K562 (cell line): ENCODE results near the gene OR51B5. TPM values are rescaled to one million over a fixed set of nuclear protein-coding genes. Genes with fewer than 3 reads are reported as not detected.

Experiments
- ATAC-seq: fragments of 200-7000 bp; cut with Tn5 transposase; 3 replicates; pipeline ENCODE4 v1.9.1; 2020; ENCODE audit warnings: moderate library complexity
- BruUV-seq: library from RNA; stranded (reverse); fragments of 400-500 nt; replicated peaks from 2 replicates; lab custom pipeline; 2021; lab: Mats Ljungman, UMichigan
- CTCF ChIA-PET: fragments of 300-600 bp; formaldehyde crosslinking; extraction: SDS; loops from one replicate; lab custom pipeline; 2021; ENCODE audit warnings: low intra/inter-chr PET ratio; lab: Yijun Ruan, JAX
- POLR2A ChIA-PET: fragments of 300-600, 350-650 bp; sonication (Branson Sonifier 250); formaldehyde crosslinking; extraction: SDS; loops from one replicate; lab custom pipeline; 2021; ENCODE audit warnings: antibody characterized with exemption, inconsistent platforms; lab: Yijun Ruan, JAX
- DNase-seq, 4 experiments: peaks; one replicate each; pipeline versions ENCODE4 v3.0.0 to v3.0.0-alpha.2; 2011 to 2018; ENCODE audit warnings: low spot score in 3 of 4, mixed read lengths in 3 of 4; ENCODE audit errors: extremely low read depth in 1 of 4
- FAIRE-seq: peaks from 2 replicates; lab custom pipeline; 2011; peaks lifted over from hg19 to GRCh38; lab: Jason Lieb, UNC
- H2AFZ ChIP-seq: 2 replicates; pipeline ENCODE4 v1.6.0; 2011; ENCODE audit warnings: low read depth, low read length, control low read depth, inconsistent platforms
- H3K27ac ChIP-seq: fragments of 200-600 bp; 3 replicates; pipeline ENCODE4 v1.8.0; 2011; ENCODE audit warnings: low read depth, mild to moderate bottlenecking, control low read depth, inconsistent platforms, low read length, moderate library complexity, mixed read lengths; ENCODE audit errors: extremely low read depth
- H3K27me3 ChIP-seq, 2 experiments: fragments of 300-600 bp in 1 of 2; 2 replicates in 1 of 2; 3 replicates in 1 of 2; pipeline versions ENCODE4 v1.6.0 to v1.8.0; 2011; ENCODE audit warnings: inconsistent platforms in 2 of 2, low read length in 2 of 2, mild to moderate bottlenecking in 1 of 2, mixed read lengths in 1 of 2, moderate library complexity in 1 of 2; ENCODE audit not compliant: control insufficient read depth in 2 of 2, insufficient read depth in 2 of 2
- H3K36me3 ChIP-seq: fragments of 300-600 bp; 3 replicates; pipeline ENCODE4 v1.8.0; 2011; ENCODE audit warnings: mild to moderate bottlenecking, low read length, inconsistent platforms; ENCODE audit not compliant: control insufficient read depth, insufficient read depth
- H3K4me1 ChIP-seq, 2 experiments: fragments of 200-600 bp in 1 of 2; replicated peaks in 1 of 2; 2 replicates in 1 of 2; 3 replicates in 1 of 2; pipeline versions ENCODE4 v1.5.1 to v1.8.0; 2011; ENCODE audit warnings: inconsistent platforms in 2 of 2, low read length in 2 of 2, mild to moderate bottlenecking in 1 of 2, mixed read lengths in 1 of 2, moderate library complexity in 1 of 2; ENCODE audit not compliant: control insufficient read depth in 2 of 2, insufficient read depth in 2 of 2
- H3K4me2 ChIP-seq: 2 replicates; pipeline ENCODE4 v1.6.1; 2011; ENCODE audit warnings: low read length, control low read depth, inconsistent platforms, mixed read lengths; ENCODE audit not compliant: insufficient read depth
- H3K4me3 ChIP-seq: fragments of 200-600 bp; sonication (generic), shearing (Covaris generic); 2 replicates; pipeline ENCODE4 v1.5.1; 2016; ENCODE audit warnings: control low read depth, inconsistent platforms
- H3K79me2 ChIP-seq: fragments of 200-600 bp; 3 replicates; pipeline ENCODE4 v1.8.0; 2011; ENCODE audit warnings: low read length, inconsistent platforms; ENCODE audit not compliant: control insufficient read depth, insufficient read depth
- H3K9ac ChIP-seq, 2 experiments: 2 replicates each; pipeline versions ENCODE4 v1.6.0 to v1.6.1; 2011; ENCODE audit warnings: low read depth in 2 of 2, low read length in 2 of 2, control low read depth in 1 of 2, inconsistent platforms in 1 of 2, mild to moderate bottlenecking in 1 of 2, mixed read lengths in 1 of 2; ENCODE audit not compliant: insufficient read depth in 1 of 2
- H3K9me1 ChIP-seq: one replicate; pipeline ENCODE4 v1.6.0; 2011; ENCODE audit warnings: inconsistent platforms, mild to moderate bottlenecking, low read length, moderate library complexity; ENCODE audit not compliant: control insufficient read depth, insufficient read depth
- H3K9me3 ChIP-seq: replicated peaks from 2 replicates; pipeline ENCODE4 v1.5.1; 2011; ENCODE audit warnings: low read depth, low read length, inconsistent platforms; ENCODE audit not compliant: control insufficient read depth, insufficient read depth
- H4K20me1 ChIP-seq: replicated peaks from 2 replicates; pipeline ENCODE4 v1.6.1; 2011; ENCODE audit warnings: low read length, inconsistent platforms, mixed read lengths; ENCODE audit not compliant: control insufficient read depth, insufficient read depth
- CHCHD3 ChIP-seq: fragments of 250-450 bp; sonication (Bioruptor Pico); IDR thresholded peaks from 2 replicates; pipeline ENCODE4 v2.1.2; 2022; ENCODE audit warnings: mild to moderate bottlenecking
- SMARCC2 ChIP-seq: fragments of 450-650 bp; IDR thresholded peaks from 2 replicates; pipeline ENCODE4 v1.6.1; 2017; ENCODE audit warnings: antibody characterized with exemption, moderate library complexity, mild to moderate bottlenecking, low read depth
- ZNF445 ChIP-seq: fragments of 250-450 bp; sonication (Bioruptor Pico); IDR thresholded peaks from 2 replicates; pipeline ENCODE4 v1.4.0; 2020; ENCODE audit warnings: low read depth, mild to moderate bottlenecking, moderate library complexity
- ZNF583 ChIP-seq: fragments of 250-450 bp; sonication (Bioruptor Pico); IDR thresholded peaks from 2 replicates; pipeline ENCODE4 v1.4.0; 2020
- ZNF785 ChIP-seq: fragments of 250-450 bp; sonication (Bioruptor Pico); IDR thresholded peaks from 2 replicates; pipeline ENCODE4 v1.4.0; 2020; ENCODE audit warnings: mild to moderate bottlenecking
- WGBS: fragments of 100-300 bp; shearing (Covaris generic); methylation state at CpG from one replicate; pipeline ENCODE4 v1.1.6; 2016; ENCODE audit warnings: low coverage, mixed read lengths; ENCODE audit not compliant: insufficient coverage; ENCODE audit errors: missing lambda C conversion rate; 5-methylcytosine and 5-hydroxymethylcytosine counted together
- in situ Hi-C: fragments of 300-500 bp; cut with MboI; formaldehyde crosslinking; loops from 4 replicates; pipeline ENCODE4 v1.15.0; 2018; ENCODE audit warnings: inconsistent platforms, mixed read lengths
- intact Hi-C: fragments of 100-400 bp; cut with micrococcal nuclease; formaldehyde crosslinking; loops from 2 replicates; pipeline ENCODE4 v1.14.2; 2022
- polyA plus RNA-seq, 8 experiments: library from polyadenylated mRNA; depleted of rRNA in 4 of 8; stranded (reverse) in 5 of 8; unstranded in 3 of 8; fragments of >200 nt; fragmentation: Nextera tagmentation in 2 of 8; fragmentation: Illumina TruSeq in 1 of 8; extraction: Ambion mirVana in 2 of 8; extraction: Trizol in 1 of 8; gene quantifications; 2 replicates each; pipeline versions ENCODE4 v1.2.1 to v1.2.3, GENCODE V29; 2011 to 2014; ENCODE audit warnings: inconsistent platforms in 1 of 8, missing spikeins in 1 of 8
- total RNA-seq, 7 experiments: library from RNA; depleted of rRNA in 6 of 7; stranded (reverse); fragments of >200 nt in 6 of 7; fragmentation: Illumina TruSeq in 2 of 7; extraction: Trizol in 2 of 7; gene quantifications; 2 replicates each; pipeline versions ENCODE4 v1.2.1 to v1.2.3, GENCODE V29; 2011 to 2021; ENCODE audit warnings: low replicate concordance in 1 of 7
- TF ChIP-seq, protein P1 (sequence below): fragments of 200-800 bp; sonication (Bioruptor generic); IDR thresholded peaks from 2 replicates; pipeline ENCODE4 v1.6.1; 2017; ENCODE audit warnings: missing genetic modification characterization, missing compliant biosample characterization

Gene OR51B5
- total and polyA plus RNA-seq, 9 of the 15 experiments (the other 6 are each of a cell fraction or from before 2014, with no cell fraction given) = 81.2 to 176 (median 113) TPM

- no peak within 1 kb of the TSS for H3K4me3 ChIP-seq
- no peak within 1 kb of the TSS for H3K9ac ChIP-seq
- H3K36me3 ChIP-seq = peaks cover 73% of the 10 kb centered on the region
- no peaks in the 10 kb centered on the region for H3K27me3 ChIP-seq
- H3K79me2 ChIP-seq = peaks cover 26% of the 10 kb centered on the region; the same call in 2 of the 3 replicates
- in situ Hi-C loops = loop anchor here (5.0 kb wide), 2 partner anchors 100 to 145 kb away; partner anchors contain the start of genes OR51I2 and OR51V1
- no peak for TF ChIP-seq ZNF583 (CRISPR knock-in tag)
- no peak for TF ChIP-seq CHCHD3
- no peak for TF ChIP-seq SMARCC2
- TF ChIP-seq ZNF785 (CRISPR knock-in tag) = no peak
- TF ChIP-seq, protein P1, sequence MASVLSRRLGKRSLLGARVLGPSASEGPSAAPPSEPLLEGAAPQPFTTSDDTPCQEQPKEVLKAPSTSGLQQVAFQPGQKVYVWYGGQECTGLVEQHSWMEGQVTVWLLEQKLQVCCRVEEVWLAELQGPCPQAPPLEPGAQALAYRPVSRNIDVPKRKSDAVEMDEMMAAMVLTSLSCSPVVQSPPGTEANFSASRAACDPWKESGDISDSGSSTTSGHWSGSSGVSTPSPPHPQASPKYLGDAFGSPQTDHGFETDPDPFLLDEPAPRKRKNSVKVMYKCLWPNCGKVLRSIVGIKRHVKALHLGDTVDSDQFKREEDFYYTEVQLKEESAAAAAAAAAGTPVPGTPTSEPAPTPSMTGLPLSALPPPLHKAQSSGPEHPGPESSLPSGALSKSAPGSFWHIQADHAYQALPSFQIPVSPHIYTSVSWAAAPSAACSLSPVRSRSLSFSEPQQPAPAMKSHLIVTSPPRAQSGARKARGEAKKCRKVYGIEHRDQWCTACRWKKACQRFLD (CRISPR knock-in tag) = no peak
- no peak for TF ChIP-seq ZNF445 (CRISPR knock-in tag)
- TF ChIP-seq, all 486 proteins: peak for 0
- POLR2A ChIA-PET = interaction anchor here (0.9 kb wide), 1 partner anchor 11 kb away, joined by 3 read pairs; no protein-coding TSS in a partner anchor
- BruUV-seq = no TSS peak
- intact Hi-C loops = no loop called here
- H3K4me1 ChIP-seq = peaks cover 7 to 19% of the 10 kb centered on the region in 2 experiments; a peak in 3 of 5 replicates
- FAIRE-seq (no peak), DNase-seq (no peak), ATAC-seq (no peak)
- no peaks in the 10 kb centered on the region for H4K20me1 ChIP-seq
- no peaks in the 10 kb centered on the region for H3K9me3 ChIP-seq
- no peak within 1 kb of the TSS for H3K4me2 ChIP-seq
- no peak within 1 kb of the TSS for H2AFZ ChIP-seq
- CTCF ChIA-PET = no interaction called here
- no peak within 1 kb of the TSS for H3K27ac ChIP-seq
- H3K9me1 ChIP-seq = no peaks in the 10 kb centered on the region
- 100% methylated on average over 2 of the region's 2 CpGs for WGBS
Measured at GRCh38 chr11:5301846-5302245, 41.5 kb downstream of the OR51B5 start, which contains the start of gene OR51B4. Gene OR51B4 (minus strand): TSS chr11:5301946. CDS start chr11:5301946, 0 bp downstream.
